ENCODE measurements around the gene CUX1.
"Not testable (repeated sequence)": the region's sequence is repeated elsewhere in the genome, so short reads cannot be mapped to it uniquely, and the experiment has no call there.

Gene CUX1

DNA sequence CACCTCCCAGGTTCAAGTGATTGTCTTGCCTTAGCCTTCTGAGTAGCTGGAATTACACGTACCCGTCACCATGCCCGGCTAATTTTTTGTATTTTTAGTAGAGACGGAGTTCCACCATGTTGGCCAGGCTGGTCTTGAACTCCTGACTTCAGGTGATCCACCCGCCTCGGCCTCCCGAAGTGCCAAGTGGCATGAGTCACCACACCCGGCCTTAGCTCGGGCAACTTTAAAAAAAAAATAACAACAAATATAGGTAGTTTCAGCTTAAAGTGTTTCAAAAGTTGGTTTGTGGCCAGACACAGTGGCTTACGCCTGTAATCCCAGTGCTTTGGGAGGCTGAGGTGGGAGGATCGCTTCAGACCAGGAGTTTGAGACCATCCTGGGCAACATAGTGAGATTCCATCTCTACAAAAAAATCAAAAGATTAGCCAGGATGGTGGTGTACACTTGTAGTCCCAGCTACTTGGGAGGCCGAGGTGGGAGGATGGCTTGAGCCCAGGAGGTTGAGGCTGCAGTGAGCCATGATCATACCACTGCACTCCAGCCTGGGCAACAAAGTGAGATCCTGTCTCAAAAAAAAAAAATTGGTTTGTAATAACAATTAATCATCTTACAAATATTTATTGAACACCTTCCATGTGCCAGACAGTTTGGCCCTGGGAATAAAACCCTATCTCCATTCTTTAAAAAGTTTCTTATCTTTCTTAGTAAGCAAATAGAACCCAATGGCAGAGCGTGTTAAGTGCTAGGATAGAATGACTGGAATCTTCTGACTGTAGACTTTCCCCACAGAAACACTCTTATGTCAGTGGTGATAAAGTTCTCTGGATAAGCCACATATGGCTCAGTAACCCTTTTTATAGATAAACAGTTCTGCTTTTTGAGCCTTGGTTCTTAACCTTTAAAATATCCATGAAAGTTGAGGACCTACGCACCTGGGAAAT is 104.4 kb downstream of the CUX1 start:
- not testable (repeated sequence) for DNase-seq

DNA sequence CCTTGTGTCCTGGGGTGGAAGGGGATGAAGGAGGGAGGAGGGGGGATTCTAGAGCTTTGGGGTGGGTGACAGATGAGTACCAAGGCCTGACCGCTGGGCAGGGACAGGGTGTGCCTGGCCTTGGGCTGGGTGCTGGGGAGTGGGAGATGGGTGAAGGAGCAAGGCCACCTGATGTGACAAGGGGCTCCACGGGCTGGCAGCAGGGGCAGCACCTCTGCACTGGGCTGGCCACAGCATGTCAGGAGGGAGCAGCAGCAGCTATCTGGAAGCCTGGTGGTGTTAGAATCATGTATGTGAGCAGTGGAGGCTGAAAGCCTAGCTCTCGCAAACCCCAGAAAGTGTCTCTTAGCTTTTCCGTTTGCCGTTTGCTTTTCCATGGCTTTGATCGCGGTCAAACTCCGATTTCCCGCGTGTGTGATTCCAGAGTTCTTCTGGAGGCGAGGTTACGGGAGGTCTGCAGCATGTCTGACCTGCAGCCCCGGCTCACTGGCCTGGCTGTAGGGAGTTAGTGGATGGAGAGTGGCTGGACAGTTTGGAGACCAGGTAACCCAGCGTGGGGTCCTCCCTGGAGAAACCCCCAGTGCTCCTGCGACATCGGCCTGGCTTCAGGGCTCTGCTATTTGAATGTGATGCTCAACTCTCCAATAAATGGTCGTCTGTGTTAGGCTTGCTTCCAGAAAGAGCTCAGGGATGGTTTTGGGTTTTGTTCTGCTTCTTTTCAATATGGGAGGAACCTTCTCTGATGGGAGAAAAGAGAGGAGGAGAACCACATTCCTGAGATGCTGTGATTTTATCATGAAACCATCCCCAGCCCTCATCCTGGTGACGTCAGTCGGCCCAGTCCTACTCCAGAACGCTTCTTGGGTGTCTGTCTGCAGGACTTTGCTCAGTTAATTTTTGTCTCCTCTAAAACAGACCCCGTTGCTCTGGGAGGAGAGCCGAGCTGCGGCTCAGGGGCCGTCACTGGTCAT is 105.5 kb downstream of the CUX1 start:
- no peak for DNase-seq

DNA sequence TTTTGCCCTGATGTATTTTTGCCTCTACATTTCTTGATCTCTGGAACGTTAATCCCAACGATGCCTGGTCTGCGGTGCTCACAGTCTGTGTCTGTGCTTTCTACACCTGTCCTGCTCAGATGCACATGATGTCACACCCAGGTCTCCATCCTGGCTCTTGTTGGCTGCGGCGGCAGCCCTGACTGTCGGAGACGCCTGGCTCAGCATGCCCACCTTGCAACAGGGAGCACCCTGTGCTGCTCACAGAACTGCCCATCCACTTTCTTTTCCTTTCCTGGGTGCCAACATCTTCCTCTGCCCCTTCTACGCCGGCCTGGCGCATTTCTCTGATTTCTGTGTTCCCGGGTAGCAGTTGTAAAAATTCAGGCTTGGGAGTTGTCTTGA is 106.2 kb downstream of the CUX1 start:
- DNase-seq = no peak

DNA sequence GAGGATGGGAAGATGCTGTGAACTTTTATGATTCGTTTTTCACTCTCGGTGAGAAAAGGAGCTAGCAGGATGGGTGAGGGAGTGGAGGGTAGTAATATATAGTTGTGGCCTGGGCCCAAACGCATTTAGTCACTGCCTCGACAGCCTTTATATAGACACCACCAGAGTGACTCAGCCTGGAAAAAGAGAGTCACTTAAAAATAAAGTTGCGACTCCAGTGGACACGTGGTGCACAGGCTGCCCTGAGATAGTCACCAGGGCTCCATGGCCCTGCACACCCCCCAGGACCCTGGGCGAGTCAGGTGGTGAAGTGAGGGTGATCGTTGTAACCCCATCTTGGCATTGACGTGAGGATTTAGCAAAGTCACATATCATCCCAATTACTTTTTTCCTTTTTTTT is 106.7 kb downstream of the CUX1 start:
- DNase-seq = no peak

DNA sequence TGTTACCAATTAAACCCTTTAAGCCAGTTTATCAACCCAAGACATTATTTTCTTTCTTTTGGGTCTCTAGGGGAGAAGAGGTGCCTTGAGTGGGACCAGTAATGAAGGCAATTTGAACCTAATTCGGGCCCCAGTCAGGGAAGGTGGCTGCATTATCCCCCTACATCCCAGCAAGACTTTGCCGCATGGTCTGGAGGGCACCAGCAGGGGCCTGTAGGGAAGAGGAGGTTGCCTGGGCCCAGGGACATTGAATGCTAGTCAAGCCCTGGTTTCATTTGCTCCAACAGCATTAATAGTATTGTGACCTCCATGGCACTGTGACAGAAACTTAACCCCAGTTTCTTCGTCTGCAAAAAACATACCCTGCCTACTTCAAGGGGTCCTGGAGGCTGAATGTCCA is 108.8 kb downstream of the CUX1 start:
- no peak for DNase-seq

DNA sequence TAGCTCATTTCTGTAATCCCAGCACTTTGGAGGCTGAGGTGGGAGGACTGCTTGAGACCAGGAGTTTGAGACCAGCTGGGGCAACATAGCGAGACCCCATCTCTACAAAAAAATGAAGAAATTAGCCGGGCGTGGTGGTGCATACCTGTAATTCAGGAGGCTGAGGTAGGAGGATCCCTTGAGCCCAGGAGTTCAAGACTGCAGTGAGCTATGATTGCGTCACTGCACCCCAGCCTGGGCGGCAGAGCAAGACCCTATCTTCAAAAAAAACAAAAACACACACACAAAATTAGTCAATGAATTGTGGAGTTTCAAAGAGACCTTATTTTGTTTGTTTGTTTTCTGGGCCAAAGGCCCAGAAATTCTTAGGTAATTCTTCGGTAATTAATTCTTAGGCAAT is 110.0 kb downstream of the CUX1 start:
- DNase-seq = no peak

DNA sequence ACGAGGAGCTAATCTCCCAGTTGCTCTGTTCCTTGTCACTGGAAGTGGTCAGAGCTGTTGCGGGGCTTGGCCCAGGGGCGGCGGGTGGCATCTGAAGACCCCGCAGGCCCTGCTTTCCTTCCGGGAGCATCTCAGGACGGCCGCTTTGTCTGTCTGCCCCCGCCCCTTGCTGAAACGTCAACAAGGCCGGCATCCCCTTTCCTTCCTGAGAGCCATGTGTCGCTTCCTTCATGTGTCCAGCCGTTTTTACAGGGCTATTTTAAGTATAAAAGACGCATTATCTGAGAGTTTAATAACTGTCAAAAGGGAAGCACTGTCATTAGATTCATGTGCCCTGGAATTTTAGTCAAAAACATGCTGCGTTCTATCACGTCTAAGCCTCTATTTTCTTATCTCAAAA is 110.4 kb downstream of the CUX1 start:
- no peak for DNase-seq

DNA sequence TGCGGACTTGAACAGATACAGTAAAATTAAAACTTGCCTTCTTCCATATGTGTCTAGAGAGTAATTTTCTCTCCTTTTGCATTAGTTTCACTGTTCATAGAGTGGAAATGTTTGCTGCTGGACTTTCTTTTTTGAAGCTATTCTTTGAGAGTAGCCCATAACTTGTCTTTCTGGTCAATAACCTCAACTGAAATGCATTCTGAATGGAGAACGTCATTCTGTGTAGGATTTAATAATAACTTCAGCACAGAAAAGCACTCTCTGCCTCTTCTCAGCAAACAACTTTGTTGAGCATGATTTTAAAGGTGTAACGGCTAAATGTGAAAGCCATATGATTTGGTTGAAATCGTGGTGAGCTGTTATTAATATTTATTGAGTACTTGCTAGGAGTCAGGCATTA is 111.8 kb downstream of the CUX1 start:
- no peak for DNase-seq

DNA sequence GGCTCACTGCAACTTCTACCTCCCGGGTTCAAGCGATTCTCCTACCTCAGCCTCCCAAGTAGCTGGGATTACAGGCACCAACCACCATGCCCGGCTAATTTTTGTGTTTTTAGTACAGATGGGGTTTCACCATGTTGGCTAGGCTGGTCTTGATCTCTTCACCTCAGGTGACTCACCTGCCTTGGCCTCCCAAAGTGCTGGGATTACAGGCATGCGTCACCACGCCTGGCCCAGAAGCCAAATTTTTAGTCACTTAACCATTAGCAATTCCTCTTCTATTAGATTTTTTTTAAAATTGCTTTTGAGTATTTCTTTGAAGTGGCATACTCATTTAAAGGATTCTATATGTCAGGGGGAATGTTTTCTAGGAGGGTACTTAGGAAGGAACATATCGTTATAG is 112.5 kb downstream of the CUX1 start:
- not testable (repeated sequence) for DNase-seq

DNA sequence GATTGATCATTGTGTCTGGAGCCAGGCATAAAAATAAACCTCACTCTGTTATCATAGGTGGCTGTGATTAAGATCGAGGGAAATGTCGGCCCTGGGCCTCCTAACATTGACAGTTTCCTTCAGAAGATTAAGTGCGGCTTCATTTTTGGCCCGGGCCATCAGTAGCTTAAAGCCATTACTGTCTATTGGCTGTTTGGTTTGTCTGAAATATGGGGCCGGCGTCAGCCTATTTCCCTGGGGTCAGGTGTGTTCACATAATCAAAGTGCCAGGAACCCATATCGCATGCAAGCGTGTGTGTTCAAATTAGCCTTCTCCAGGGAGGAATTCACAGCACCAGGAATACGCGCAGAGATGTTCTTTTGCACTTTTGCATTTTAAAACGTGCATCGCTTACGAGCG is 114.7 kb downstream of the CUX1 start:
- no peak for DNase-seq

DNA sequence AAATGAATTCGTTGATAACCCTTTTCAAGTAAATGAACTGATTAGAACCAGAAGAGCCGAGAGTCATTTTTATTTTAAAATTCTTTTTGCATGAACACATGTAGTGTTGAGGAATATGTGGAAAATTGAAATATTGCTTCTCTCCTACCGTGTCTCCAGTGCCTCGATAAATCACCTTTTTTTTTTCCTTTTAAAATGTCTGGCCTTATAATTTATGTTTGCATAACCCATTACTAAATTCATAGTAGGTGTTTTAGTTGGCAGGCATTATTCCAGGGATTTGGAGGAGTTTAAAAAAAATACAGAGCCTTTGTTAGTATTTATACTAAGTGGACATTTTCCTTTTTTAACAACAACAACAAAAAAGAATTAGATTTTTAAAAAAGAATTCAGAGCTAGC is 115.6 kb downstream of the CUX1 start:
- no peak for DNase-seq

DNA sequence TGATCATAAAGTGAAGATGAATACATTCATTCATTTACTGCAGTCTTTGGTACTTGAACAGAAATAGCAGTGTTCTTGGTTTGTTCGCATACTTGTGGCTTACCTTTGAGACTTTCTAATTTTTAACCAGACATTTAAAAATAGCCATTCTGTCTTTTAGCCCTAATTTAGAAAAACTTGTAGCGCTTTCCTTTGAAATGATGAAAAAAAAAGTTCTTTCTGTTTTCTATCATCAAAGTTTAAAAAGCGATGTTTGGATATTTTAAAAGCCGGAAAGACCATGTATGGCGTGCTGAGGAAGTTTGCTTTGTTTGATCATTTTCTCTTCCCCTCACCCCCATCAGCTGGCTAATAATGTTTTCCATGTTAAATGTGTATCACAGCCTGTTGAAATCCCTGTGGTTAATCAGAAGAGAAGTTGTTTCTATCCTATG is 116.3 kb downstream of the CUX1 start:
- DNase-seq = no peak

DNA sequence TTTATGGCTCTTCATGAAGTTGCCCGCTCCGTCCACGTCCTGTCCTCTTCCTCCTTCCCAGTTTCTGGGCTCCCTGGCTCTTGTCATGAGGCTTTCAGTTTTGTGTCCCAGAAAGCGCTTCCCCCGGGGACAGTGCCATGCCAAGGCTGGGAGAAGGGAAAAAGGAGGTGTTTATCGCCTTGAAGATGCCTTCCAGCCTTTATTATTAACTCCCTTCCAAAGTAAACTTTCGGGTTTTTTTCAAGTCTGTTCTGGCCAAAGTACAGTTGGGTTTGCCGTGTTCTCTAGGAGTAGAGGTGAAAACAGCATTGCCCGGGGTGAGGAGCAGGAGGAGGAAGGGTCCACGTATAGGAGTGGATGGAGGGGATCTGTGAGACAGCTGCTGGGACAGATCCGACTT is 117.2 kb downstream of the CUX1 start:
- no peak for DNase-seq

DNA sequence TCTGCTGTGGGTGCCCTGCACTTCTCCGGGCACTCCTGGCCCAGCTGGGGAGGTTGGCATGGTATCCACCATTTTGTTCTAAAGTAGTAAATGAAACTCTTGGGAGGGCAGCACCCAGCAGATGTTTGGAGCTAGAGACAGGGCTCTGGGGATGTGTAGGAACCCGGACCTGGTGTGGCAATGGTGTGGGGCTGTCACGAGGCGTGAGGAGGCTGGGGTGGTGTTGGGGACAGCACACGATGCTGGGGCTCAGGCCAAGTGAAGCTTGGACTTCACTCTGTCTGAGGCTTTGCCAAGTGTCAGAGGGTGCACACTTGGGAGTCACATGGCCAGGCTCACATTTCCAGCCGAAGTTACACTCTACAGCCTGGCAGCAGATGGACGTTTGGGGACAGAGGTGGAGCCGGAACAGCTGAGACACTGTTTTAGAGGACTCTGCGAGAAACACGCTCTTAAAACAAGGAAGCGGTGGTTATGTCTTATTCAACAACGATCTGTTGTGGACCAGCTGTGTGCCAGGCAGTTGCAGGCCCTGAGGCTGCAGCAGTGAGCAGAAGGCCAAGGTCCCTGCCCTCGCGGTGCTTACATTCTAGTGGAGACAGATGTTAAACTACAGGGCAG is 118.2 kb downstream of the CUX1 start:
- DNase-seq = no peak

DNA sequence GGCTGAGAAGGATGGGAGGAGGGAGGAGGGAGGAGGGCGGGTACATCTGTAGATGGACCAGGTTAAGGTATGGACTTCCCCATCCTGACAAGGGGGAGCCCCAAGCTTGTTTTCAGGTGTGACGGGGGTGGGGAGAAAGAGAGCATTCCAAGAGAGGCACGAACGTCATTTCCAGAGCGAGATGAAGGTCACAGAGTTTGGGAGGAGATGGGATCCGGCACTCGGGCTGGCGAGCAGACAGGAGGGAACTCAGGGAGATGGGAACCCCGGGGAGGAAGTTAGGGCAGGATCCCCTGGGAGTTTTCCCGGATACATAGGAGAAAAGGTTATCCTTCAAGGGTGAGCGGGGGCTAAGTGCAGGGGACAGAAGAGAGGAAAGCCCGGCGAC is 118.8 kb downstream of the CUX1 start:
- DNase-seq = no peak

DNA sequence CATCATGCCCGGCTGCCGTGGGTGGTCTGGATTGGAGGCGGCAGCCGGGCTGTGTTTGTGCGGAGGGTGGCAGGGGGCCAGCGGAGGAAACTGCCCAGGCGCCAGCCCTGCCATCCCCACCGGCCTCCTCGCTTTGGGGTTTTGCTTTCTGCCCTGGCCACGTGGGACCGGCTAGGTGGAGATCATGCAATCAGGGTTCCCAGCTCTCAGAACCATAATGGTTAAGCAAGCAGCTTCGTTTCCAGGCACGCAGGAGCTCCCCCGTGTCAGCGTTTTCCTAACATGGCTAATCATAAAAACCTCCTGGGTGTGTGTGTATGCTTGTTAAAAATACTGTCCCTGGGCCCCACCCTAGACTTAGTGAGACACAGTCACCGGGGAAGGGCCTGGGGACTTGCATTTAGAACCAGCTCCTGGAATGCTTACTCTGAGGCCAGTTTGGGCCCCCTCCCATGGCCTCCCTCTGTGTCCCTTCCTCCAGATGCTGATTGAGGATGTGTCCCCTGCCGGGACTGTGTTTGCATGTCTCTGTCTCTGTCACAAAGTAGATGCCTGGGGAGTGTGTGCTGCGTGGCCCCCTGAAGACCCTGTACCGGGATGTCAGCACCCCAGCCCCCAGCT is 119.3 kb downstream of the CUX1 start:
- no peak for DNase-seq

DNA sequence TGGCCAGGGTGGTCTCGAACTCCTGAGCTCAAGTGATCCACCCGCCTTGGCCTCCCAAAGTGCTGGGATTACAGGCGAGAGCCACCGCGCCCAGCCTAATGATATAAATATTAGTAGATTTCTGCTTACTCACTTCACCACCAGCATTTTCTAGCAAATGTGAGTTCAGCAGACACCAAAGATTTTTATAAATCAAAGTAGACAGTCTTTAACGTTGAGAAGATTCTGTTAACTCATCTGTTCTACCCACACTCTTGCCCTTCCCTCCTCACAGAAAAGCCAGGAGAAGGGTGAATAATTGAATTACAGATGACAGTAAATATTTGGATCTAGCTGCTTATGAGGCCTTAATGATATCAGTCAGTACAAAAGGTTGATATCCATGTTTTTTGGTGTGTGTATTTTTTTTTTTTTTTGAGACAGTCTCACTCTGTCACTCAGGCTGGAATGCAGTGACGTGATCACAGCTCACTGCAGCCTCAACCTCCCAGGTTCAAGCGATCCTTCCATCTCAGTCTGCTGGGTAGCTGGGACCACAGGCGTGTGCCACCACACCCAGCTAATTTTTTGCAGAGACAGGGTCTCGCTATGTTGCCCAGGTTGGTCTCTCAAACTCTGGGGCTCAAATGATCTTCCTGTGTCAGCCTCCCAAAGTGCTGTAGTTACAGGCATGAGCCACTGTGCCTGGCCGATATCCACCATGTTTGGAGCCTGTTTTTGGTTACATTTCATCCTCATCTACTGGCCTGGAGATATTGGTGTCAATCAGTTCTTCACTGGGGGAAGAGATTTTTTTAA is 120.5 kb downstream of the CUX1 start:
- no peak for DNase-seq

DNA sequence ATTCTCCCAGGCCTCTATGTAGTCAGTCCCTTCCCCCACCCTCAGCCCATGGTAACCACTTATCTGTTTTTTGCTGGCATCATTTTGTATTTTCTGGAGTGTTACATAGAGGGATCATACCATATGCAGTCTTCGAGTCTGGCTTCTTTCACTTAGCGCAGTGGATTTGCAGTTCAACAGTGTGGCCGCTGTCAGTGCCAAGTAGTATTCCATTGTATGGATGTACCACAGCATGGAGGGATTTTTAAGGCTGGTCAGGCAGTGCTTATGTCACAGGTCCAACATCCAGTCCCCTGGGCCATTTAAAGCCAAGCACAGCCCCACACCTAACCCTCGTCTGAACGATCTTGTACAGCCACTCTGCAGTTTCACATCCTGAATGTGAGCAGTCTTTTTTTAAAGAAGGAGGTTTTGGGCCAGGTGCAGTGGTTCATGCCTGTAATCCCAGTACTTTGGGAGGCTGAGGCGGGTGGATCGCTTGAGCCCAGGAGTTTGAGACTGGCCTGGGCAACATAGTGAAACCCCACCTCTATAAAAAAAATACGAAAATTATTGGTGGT is 121.8 kb downstream of the CUX1 start:
- DNase-seq = no peak

DNA sequence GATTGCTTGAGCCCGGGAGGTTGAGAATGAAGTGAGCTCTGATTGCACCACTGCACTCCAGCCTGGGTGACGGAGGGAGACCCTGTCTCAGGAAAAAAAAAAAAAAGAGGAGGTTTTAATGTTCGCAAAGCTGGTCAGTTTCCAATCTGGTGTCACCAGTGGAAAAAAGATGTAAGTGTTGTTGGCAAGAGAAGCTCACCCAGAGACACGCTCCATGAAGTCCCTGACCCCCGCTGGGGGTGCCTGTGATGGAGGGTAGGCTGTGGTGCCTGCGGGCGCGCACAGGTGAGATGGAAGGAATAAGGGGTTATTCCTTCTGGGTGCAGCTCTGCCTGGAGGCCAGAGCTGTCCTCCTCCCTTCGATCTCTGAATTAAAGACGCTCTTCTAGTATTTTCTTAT is 122.7 kb downstream of the CUX1 start:
- no peak for DNase-seq

DNA sequence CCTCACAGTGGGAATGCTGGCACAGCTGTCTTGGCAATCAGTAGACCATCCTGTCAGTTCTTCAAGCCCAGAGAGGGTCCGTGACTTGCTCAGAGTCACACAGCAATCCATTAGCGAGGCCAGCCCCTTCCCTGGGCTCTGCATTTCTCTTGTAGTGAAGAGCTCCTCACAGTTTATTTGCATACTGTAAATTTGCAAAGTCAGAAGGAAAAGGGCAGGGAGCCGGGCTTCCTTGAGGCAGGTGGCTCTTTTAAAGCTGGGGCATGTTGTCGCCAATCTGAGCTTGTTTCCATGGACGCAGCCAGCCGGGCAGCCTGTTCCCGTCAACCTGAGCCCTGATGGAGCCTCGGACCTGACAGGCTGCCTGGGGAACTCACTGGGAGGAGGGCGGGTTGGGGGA is 123.4 kb downstream of the CUX1 start:
- no peak for DNase-seq

DNA sequence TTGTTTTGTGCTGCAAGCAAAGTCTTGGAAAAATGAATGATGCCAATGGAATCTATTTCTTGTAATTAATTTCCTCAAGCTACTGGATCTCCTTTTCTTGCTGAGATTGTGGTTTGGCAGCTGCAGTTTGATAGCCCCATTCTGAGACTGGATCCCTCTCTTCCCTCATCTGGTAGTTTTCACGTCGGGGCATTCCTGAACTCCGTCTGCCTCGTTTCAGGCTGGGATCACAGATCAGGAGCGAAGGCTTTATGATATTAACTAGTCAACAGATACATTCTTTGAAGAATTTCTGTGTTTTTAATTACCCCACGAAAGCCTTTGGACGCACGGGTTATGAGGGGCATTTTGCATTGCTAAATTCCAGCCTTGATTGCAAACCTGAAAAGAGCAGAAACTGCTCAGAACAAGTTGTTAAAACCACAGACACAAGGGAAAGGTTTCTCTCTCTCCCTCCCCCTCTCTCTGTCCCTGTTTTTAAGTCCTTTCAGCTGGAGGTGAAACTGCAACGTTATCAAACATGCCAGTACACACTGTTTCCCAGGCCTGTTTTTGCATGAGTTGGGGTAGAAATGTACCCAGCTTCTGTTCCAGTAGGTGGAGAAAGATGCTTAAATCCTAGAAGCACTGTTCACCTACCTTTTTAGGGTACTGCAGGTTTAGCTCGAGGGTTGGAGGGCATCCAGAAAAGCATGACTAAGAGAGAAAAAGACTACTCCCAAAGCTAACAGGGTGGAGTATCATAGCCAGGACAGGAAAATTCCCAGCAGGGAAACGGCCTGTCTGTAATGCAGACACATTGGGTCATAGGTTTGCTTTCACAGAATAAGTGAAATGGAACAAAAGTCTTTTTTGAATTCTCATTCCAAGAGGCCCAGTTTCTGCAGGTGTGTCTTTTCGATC is 124.3 kb downstream of the CUX1 start:
- no peak for DNase-seq

All from 8988T (cell line).